Measurements from ENCODE around the gene PGF.

DNA sequence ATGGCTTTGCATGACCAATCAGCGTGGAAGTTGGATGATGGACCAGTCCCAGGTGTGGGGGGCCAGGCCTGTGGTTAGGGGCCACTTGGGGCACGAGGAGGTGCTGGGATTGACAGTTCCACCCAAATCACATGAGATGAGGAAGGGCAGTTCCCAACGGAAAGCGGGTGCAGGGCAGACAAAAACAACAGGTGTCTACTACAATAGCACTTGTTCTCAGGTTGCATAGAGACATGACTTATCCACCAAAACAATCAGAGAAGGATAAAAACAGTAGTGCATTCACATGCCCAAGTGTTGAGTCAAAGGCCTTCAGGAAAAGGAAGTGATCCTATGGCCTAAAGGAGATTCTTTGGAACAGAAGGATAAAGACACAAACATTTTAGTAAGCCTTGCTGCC is 32.7 kb upstream of the PGF start:
- TF ChIP-seq EZH2 (IDR thresholded peaks at IDR 0.05; ENCODE audit: insufficient read depth, poor library complexity, severe bottlenecking) (no peak), EZH2phosphoT487 (IDR thresholded peaks at IDR 0.05; ENCODE audit: insufficient read depth, low read depth) (no peak)

Data from GM23248 (cell line).